Panc1 (cell line): Measurements from ENCODE around the gene COL16A1. TPM values are rescaled to one million over a fixed set of nuclear protein-coding genes. Genes with fewer than 3 reads are reported as not detected.

Experiments
- ATAC-seq: fragments of 200-7000 bp; cut with Tn5 transposase; 2 replicates; pipeline ENCODE4 v1.9.1; 2020; ENCODE audit warnings: mild to moderate bottlenecking, moderate library complexity
- BruUV-seq: library from RNA; stranded (reverse); fragments of 400-500 nt; replicated peaks from 2 replicates; lab custom pipeline; 2021; lab: Mats Ljungman, UMichigan
- CTCF ChIA-PET: fragments of 300-600 bp; sonication (Branson Sonifier 250); formaldehyde crosslinking; loops from one replicate; lab custom pipeline; 2022; ENCODE audit warnings: antibody characterized with exemption; lab: Charles Lee
- POLR2A ChIA-PET: fragments of 300-600 bp; sonication (Branson Sonifier 250); formaldehyde crosslinking; loops from one replicate; lab custom pipeline; 2022; ENCODE audit warnings: antibody characterized with exemption; lab: Charles Lee
- DNase-seq: peaks from one replicate; pipeline ENCODE4 v3.0.0-alpha.2; 2010; ENCODE audit warnings: low read depth, low spot score
- H3K27ac ChIP-seq: 2 replicates; pipeline ENCODE4 v1.5.1; 2011; ENCODE audit warnings: mild to moderate bottlenecking, low read length, inconsistent platforms
- H3K27me3 ChIP-seq: fragments of 200-500 bp; sonication (Bioruptor generic); 2 replicates; pipeline ENCODE4 v1.6.0; 2014; ENCODE audit warnings: low read length, inconsistent platforms; ENCODE audit not compliant: control insufficient read depth, insufficient read depth
- H3K36me3 ChIP-seq: fragments of 200-500 bp; sonication (Bioruptor generic); 2 replicates; pipeline ENCODE4 v1.5.1; 2014; ENCODE audit warnings: inconsistent platforms, mild to moderate bottlenecking, low read length, moderate library complexity; ENCODE audit not compliant: control insufficient read depth, insufficient read depth
- H3K4me1 ChIP-seq: 2 replicates; pipeline ENCODE4 v1.5.1; 2011; ENCODE audit warnings: inconsistent platforms, mild to moderate bottlenecking, low read length, moderate library complexity; ENCODE audit not compliant: control insufficient read depth, insufficient read depth
- H3K4me3 ChIP-seq, 2 experiments: 2 replicates each; pipeline ENCODE4 v1.5.1; 2011 to 2012; ENCODE audit warnings: low read depth in 2 of 2, low read length in 2 of 2, mild to moderate bottlenecking in 2 of 2, inconsistent platforms in 1 of 2, moderate library complexity in 1 of 2
- H3K9me3 ChIP-seq: fragments of 200-500 bp; sonication (Bioruptor generic); 2 replicates; pipeline ENCODE4 v1.5.1; 2014; ENCODE audit warnings: low read depth, mild to moderate bottlenecking, inconsistent platforms, low read length, moderate library complexity; ENCODE audit not compliant: control insufficient read depth, insufficient read depth
- CTCF ChIP-seq: fragments of 450-650 bp; IDR thresholded peaks from 2 replicates; pipeline ENCODE4 v1.5.1; 2017; ENCODE audit warnings: mild to moderate bottlenecking
- POLR2AphosphoS5 ChIP-seq: IDR thresholded peaks from 2 replicates; pipeline ENCODE4 v1.6.1; 2012; ENCODE audit warnings: mild to moderate bottlenecking, low read depth, low read length, moderate library complexity
- REST ChIP-seq, 2 experiments: IDR thresholded peaks; 2 replicates each; pipeline ENCODE4 v1.6.1; 2011 to 2012; ENCODE audit warnings: low read depth in 2 of 2, control low read depth in 1 of 2, low read length in 1 of 2, mild to moderate bottlenecking in 1 of 2, moderate library complexity in 1 of 2; ENCODE audit not compliant: insufficient read depth in 1 of 2
- SIN3A ChIP-seq: IDR thresholded peaks from 2 replicates; pipeline ENCODE4 v1.6.1; 2012; ENCODE audit warnings: low read depth, mild to moderate bottlenecking, low read length, moderate library complexity, borderline replicate concordance; ENCODE audit not compliant: insufficient read depth
- TCF7L2 ChIP-seq: IDR thresholded peaks from 2 replicates; pipeline ENCODE4 v1.6.1; 2011; ENCODE audit warnings: mild to moderate bottlenecking, low read depth, low read length, inconsistent platforms
- in situ Hi-C: cut with HindIII; loops from 2 replicates; pipeline ENCODE4 v1.10.0; 2016; ENCODE audit warnings: low sequenced_read_pairs, low pct_unique_long_range_greater_than_20kb
- intact Hi-C: fragments of 100-400 bp; cut with micrococcal nuclease; formaldehyde crosslinking; loops from one replicate; pipeline ENCODE4 v1.10.0; 2022; ENCODE audit not compliant: unreplicated experiment
- total RNA-seq: library from RNA; stranded (reverse); gene quantifications from one replicate; pipeline ENCODE4 v1.2.1, GENCODE V29; 2021; ENCODE audit not compliant: unreplicated experiment

Gene COL16A1
- total RNA-seq, 1 experiment from 2014 or later, result 7.6 TPM

- H3K4me3 ChIP-seq, result no peak overlapping the region
- ChIA-PET CTCF (interaction anchor here (0.8 kb wide), 1 partner anchor 67 kb away, joined by 3 read pairs; no protein-coding TSS in a partner anchor), POLR2A (interaction anchor here (0.6 kb wide), 1 partner anchor 49 kb away, joined by 4 read pairs; no protein-coding TSS in a partner anchor)
- in situ Hi-C loops, result no loop called here
- intact Hi-C loops, result no loop called here
- TF ChIP-seq SIN3A, result no peak
- no peak for TF ChIP-seq POLR2AphosphoS5
- no peak for TF ChIP-seq CTCF
- no peak for TF ChIP-seq TCF7L2
- BruUV-seq, result no TSS peak
- H3K27ac ChIP-seq, result no peak overlapping the region
- no peaks in the 10 kb centered on the region for H3K36me3 ChIP-seq
- H3K27me3 ChIP-seq, result peaks cover 5% of the 10 kb centered on the region
- H3K9me3 ChIP-seq, result no peaks in the 10 kb centered on the region
- ATAC-seq, result no peak
- peaks cover 3% of the 10 kb centered on the region for H3K4me1 ChIP-seq
- DNase-seq, result no peak
Observed at GRCh38 chr1:31615939-31616338, 87.9 kb downstream of the COL16A1 start.

GRCh38 chr1:31615414-31615813 is 88.4 kb downstream of the COL16A1 start:
- Histone ChIP-seq H3K27me3 (peaks cover 5% of the 10 kb centered on the region), H3K4me1 (peaks cover 3% of the 10 kb centered on the region), H3K9me3 (no peaks in the 10 kb centered on the region), H3K36me3 (no peaks in the 10 kb centered on the region), H3K4me3 (no peak overlapping the region), H3K27ac (no peak overlapping the region)
- intact Hi-C loops (no loop called here), in situ Hi-C loops (no loop called here)
- ATAC-seq (no peak), DNase-seq (no peak)
- TF ChIP-seq TCF7L2 (no peak), REST (IDR thresholded peaks at IDR 0.05; ENCODE audit: insufficient read depth in 1 of 2, low read depth in 2 of 2, low read length in 1 of 2) (no peak), POLR2AphosphoS5 (no peak), CTCF (no peak)
- BruUV-seq, result no TSS peak
- CTCF ChIA-PET, result interaction anchor here (0.8 kb wide), 1 partner anchor 66 kb away, joined by 3 read pairs; no protein-coding TSS in a partner anchor
- POLR2A ChIA-PET, result no interaction called here
